ENCODE measurements around the gene IRX3. TPM values are rescaled to one million over a fixed set of nuclear protein-coding genes. Genes with fewer than 3 reads are reported as not detected.

The IRX3 gene
- total RNA-seq: 100 to 1,000 TPM in 3 of 4 donors, 10 to 100 TPM in 1; 79.7 to 181 (median 150) TPM

- 1% methylated on average over 39 to 52 of the region's 67 CpGs for WGBS, 2 donors
- intact Hi-C loops (cut with DNase I; ENCODE audit: low total_unique reads): loop anchor here (10.0 kb wide), 1 partner anchor 648 kb away; the partner anchor contains the start of gene IRX5
- TF ChIP-seq CTCF (IDR thresholded peaks at IDR 0.05): peak in 1 of 3 donors; percentile 36
- TF ChIP-seq POLR2A (IDR thresholded peaks at IDR 0.05): no peak
These were observed at the start of gene IRX3 for GRCh38 chr16:54286366-54287130. Gene IRX3, minus strand, starts transcription at chr16:54286787. Its CDS starts 737 bp downstream, at chr16:54286050.

GRCh38 chr16:54335230-54335629 lies 48.6 kb upstream of the IRX3 start:
- TF ChIP-seq CTCF (IDR thresholded peaks at IDR 0.05): no peak
- no peak for TF ChIP-seq POLR2A (IDR thresholded peaks at IDR 0.05)
- 64 to 72% methylated on average over 3 of the region's 3 CpGs for WGBS, 2 donors
- H3K4me3 ChIP-seq (ENCODE audit: low read depth, poor library complexity, severe bottlenecking): no peak overlapping the region
- DNase-seq (ENCODE audit: low spot score in 2 of 2): no peak
- intact Hi-C loops (cut with DNase I; ENCODE audit: low total_unique reads): no loop called here

More at GRCh38 chr16:54286366-54287130, at the start of gene IRX3:
- peak within 1 kb of the TSS; percentile 75 for H3K4me3 ChIP-seq (ENCODE audit: low read depth, poor library complexity, severe bottlenecking)
- peak; percentile 90 to 97 for DNase-seq (ENCODE audit: low spot score in 2 of 2)

GRCh38 chr16:54334208-54334607 lies 47.6 kb upstream of the IRX3 start:
- WGBS, 2 donors: 75% methylated on average over 2 of the region's 2 CpGs
- H3K4me3 ChIP-seq (ENCODE audit: low read depth, poor library complexity, severe bottlenecking): no peak overlapping the region
- intact Hi-C loops (cut with DNase I; ENCODE audit: low total_unique reads): no loop called here
- DNase-seq (ENCODE audit: low spot score in 2 of 2): no peak
- TF ChIP-seq CTCF (IDR thresholded peaks at IDR 0.05) (no peak), POLR2A (IDR thresholded peaks at IDR 0.05) (no peak)

GRCh38 chr16:54331241-54332002 lies 44.8 kb upstream of the IRX3 start:
- 80 to 85% methylated on average over 7 of the region's 7 CpGs for WGBS, 2 donors
- TF ChIP-seq CTCF (IDR thresholded peaks at IDR 0.05) (no peak), POLR2A (IDR thresholded peaks at IDR 0.05) (no peak)

GRCh38 chr16:54327609-54328008 lies 41.0 kb upstream of the IRX3 start:
- no peak overlapping the region for H3K4me3 ChIP-seq (ENCODE audit: low read depth, poor library complexity, severe bottlenecking)
- intact Hi-C loops (cut with DNase I; ENCODE audit: low total_unique reads): no loop called here
- 88 to 91% methylated on average over 5 of the region's 5 CpGs for WGBS, 2 donors
- no peak for DNase-seq (ENCODE audit: low spot score in 2 of 2)
- no peak for TF ChIP-seq POLR2A (IDR thresholded peaks at IDR 0.05)
- no peak for TF ChIP-seq CTCF (IDR thresholded peaks at IDR 0.05)

More at GRCh38 chr16:54331241-54332002, 44.8 kb upstream of the IRX3 start:
- H3K4me3 ChIP-seq (ENCODE audit: low read depth, poor library complexity, severe bottlenecking): no peak overlapping the region
- intact Hi-C loops (cut with DNase I; ENCODE audit: low total_unique reads): no loop called here
- DNase-seq (ENCODE audit: low spot score in 2 of 2): no peak

Measured in lower leg skin (tissue), 4 donors.